Measurements from ENCODE around the gene SETD3. TPM values are rescaled to one million over a fixed set of nuclear protein-coding genes. Genes with fewer than 3 reads are reported as not detected.

Gene SETD3
- 34.5 and 46.3 TPM in 2 replicates for total RNA-seq

GRCh38 chr14:99479906-99480869 lies at the start of gene SETD3:
Gene SETD3, minus strand, starts transcription at chr14:99480859. Its CDS starts 15,054 bp downstream, at chr14:99465805.

GRCh38 chr14:99480917-99481744 lies 472 bp upstream of the SETD3 start, which contains the start of gene CCNK:
Gene CCNK, plus strand, starts transcription at chr14:99481409. Its CDS starts 11,269 bp downstream, at chr14:99492678.

Small RNA genes lying within 50 kb of the gene (small RNA-seq; reads per million reads assigned to genes)
- gene RNU6-91P = not detected

Other genes starting within 250 kb of the SETD3 start
- gene BCL11B, start 208.7 kb downstream of the SETD3 start, total RNA-seq = 0.20 and 0.37 TPM in 2 replicates
- 24.6 and 26.5 TPM in 2 replicates for gene CCNK, start 550 bp upstream of the SETD3 start, total RNA-seq
- 0.20 and 0.37 TPM in 2 replicates for gene CCDC85C, start 123.3 kb upstream of the SETD3 start, total RNA-seq
- gene HHIPL1, start 164.3 kb upstream of the SETD3 start, total RNA-seq = 1.8 and 2.2 TPM in 2 replicates
- under 0.01 and 0.37 TPM in 2 replicates for gene CYP46A1, start 203.4 kb upstream of the SETD3 start, total RNA-seq

All from subcutaneous preadipocyte (primary cell).